ENCODE results near the gene RELA. TPM values are rescaled to one million over a fixed set of nuclear protein-coding genes. Genes with fewer than 3 reads are reported as not detected.
A peak's percentile ranks its signal among the peaks of the same experiment; 100 is the strongest.
"Not testable (repeated sequence)": the region's sequence is repeated elsewhere in the genome, so short reads cannot be mapped to it uniquely, and the experiment has no call there.

The RELA gene
- total RNA-seq, 2 experiments from 2014 or later: 379 to 382 TPM

- no peak for TF ChIP-seq CTCF (IDR thresholded peaks at IDR 0.05)
- H3K9me3 ChIP-seq (ENCODE audit: control insufficient read depth in 1 of 2, insufficient read depth in 1 of 2, low read length in 2 of 2): no peaks in the 10 kb centered on the region
- Mint-ChIP-seq H3K4me1 (ENCODE audit: low read depth) (peaks cover 42% of the 10 kb centered on the region), H3K36me3 (ENCODE audit: low read depth) (peaks cover 52% of the 10 kb centered on the region), H3K27ac (peak overlapping the region; percentile 84), H3K27me3 (no peaks in the 10 kb centered on the region), H3K4me3 (peak overlapping the region; percentile 89), H3K9me3 (no peaks in the 10 kb centered on the region)
- no peaks in the 10 kb centered on the region for H3K27me3 ChIP-seq (ENCODE audit: control insufficient read depth in 1 of 2, insufficient read depth in 2 of 2, low read length in 2 of 2)
- H3K4me1 ChIP-seq (ENCODE audit: insufficient read depth, low read length): peaks cover 65% of the 10 kb centered on the region
- intact Hi-C loops (cut with DNase I, micrococcal nuclease): loop anchor here (1.0 to 5.0 kb wide), 3 partner anchors 8 to 89 kb away; partner anchors contain the start of genes FAM89B (in 1 of the 2), KAT5 (in 1 of the 2) and ZNRD2 (in 1 of the 2)
- DNase-seq (peak in 2 of 14 experiments; percentile 17 to 44), ATAC-seq (ENCODE audit: poor library complexity) (no peak)
- peak overlapping the region; percentile 94 to 97 for H3K27ac ChIP-seq (ENCODE audit: low read depth in 1 of 2, low read length in 2 of 2)
- peaks cover 55% of the 10 kb centered on the region for H3K36me3 ChIP-seq (ENCODE audit: insufficient read depth, low read length)
- H3K4me3 ChIP-seq (ENCODE audit: low read length): peak overlapping the region; percentile 97
- CTCF ChIA-PET: interaction anchor here (1.6 kb wide), 1 partner anchor 198 kb away, joined by 4 read pairs; the partner anchor contains the start of gene MUS81
- POLR2A ChIA-PET: interaction anchor here (0.9 to 5.9 kb wide), 11 partner anchors 9 to 197 kb away, joined by 3 to 93 read pairs (median 4); partner anchors contain the start of genes CFL1, FAM89B, KAT5 and MALAT1
These were observed 993 bp downstream of the RELA start for GRCh38 chr11:65661599-65662246.

GRCh38 chr11:65660908-65661307 lies 1.8 kb downstream of the RELA start:
- H3K27me3 ChIP-seq (ENCODE audit: control insufficient read depth in 1 of 2, insufficient read depth in 2 of 2, low read length in 2 of 2); CTCF ChIA-PET; H3K4me3 ChIP-seq (ENCODE audit: low read length); H3K9me3 ChIP-seq (ENCODE audit: control insufficient read depth in 1 of 2, insufficient read depth in 1 of 2, low read length in 2 of 2); ATAC-seq (ENCODE audit: poor library complexity); H3K27me3 Mint-ChIP-seq; H3K9me3 Mint-ChIP-seq; DNase-seq; H3K27ac ChIP-seq (ENCODE audit: low read depth in 1 of 2, low read length in 2 of 2): not testable (repeated sequence)
- Histone ChIP-seq H3K4me1 (ENCODE audit: insufficient read depth, low read length) (peaks cover 68% of the 10 kb centered on the region), H3K36me3 (ENCODE audit: insufficient read depth, low read length) (peaks cover 61% of the 10 kb centered on the region)
- POLR2A ChIA-PET: interaction anchor here (0.7 to 5.9 kb wide), 5 partner anchors 23 to 236 kb away, joined by 3 to 79 read pairs (median 3); partner anchors contain the start of genes MAP3K11, PCNX3 and SIPA1
- intact Hi-C loops (cut with DNase I, micrococcal nuclease): loop anchor here (5.0 kb wide), 2 partner anchors 51 to 89 kb away; partner anchors contain the start of genes FAM89B (in 1 of the 2), KAT5 (in 1 of the 2) and ZNRD2 (in 1 of the 2)
- Mint-ChIP-seq H3K27ac (peak overlapping the region; percentile 84), H3K4me1 (ENCODE audit: low read depth) (peaks cover 49% of the 10 kb centered on the region), H3K4me3 (peak overlapping the region; percentile 89), H3K36me3 (ENCODE audit: low read depth) (peaks cover 60% of the 10 kb centered on the region)

- Histone ChIP-seq H3K27me3 (ENCODE audit: control insufficient read depth in 1 of 2, insufficient read depth in 2 of 2, low read length in 2 of 2) (no peaks in the 10 kb centered on the region), H3K27ac (ENCODE audit: low read depth in 1 of 2, low read length in 2 of 2) (peak overlapping the region in 1 of 2 donors; percentile 43), H3K4me3 (ENCODE audit: low read length) (no peak overlapping the region), H3K36me3 (ENCODE audit: insufficient read depth, low read length) (peaks cover 70% of the 10 kb centered on the region), H3K4me1 (ENCODE audit: insufficient read depth, low read length) (peaks cover 70% of the 10 kb centered on the region), H3K9me3 (ENCODE audit: control insufficient read depth in 1 of 2, insufficient read depth in 1 of 2, low read length in 2 of 2) (no peaks in the 10 kb centered on the region)
- no peak for ATAC-seq (ENCODE audit: poor library complexity)
- DNase-seq: peak in 1 of 14 experiments; percentile 22
- Mint-ChIP-seq H3K9me3 (no peaks in the 10 kb centered on the region), H3K27ac (peak overlapping the region; percentile 77), H3K4me1 (ENCODE audit: low read depth) (peaks cover 54% of the 10 kb centered on the region), H3K27me3 (no peaks in the 10 kb centered on the region), H3K36me3 (ENCODE audit: low read depth) (peaks cover 69% of the 10 kb centered on the region), H3K4me3 (peak overlapping the region; percentile 77)
- intact Hi-C loops (cut with DNase I, micrococcal nuclease): loop anchor here (5.0 kb wide), 2 partner anchors 52 to 88 kb away; partner anchors contain the start of genes FAM89B (in 1 of the 2), KAT5 (in 1 of the 2) and ZNRD2 (in 1 of the 2)
- ChIA-PET POLR2A (interaction anchor here (1.5 to 5.9 kb wide), 2 partner anchors 22 to 45 kb away, joined by 3 to 79 read pairs; partner anchors contain the start of genes MAP3K11, PCNX3 and SIPA1), CTCF (no interaction called here)
- no peak for TF ChIP-seq CTCF (IDR thresholded peaks at IDR 0.05)
These were observed 2.7 kb downstream of the RELA start for GRCh38 chr11:65660038-65660437.
